Activated gamma-delta T cell treated with anti-CD3 and anti-CD28 coated beads, Interleukin-2, amount 50 U/mL, for 16 hours (primary cell): ENCODE results near the gene GPX4.
A peak's percentile ranks its signal among the peaks of the same experiment; 100 is the strongest.

Experiments used
- DNase-seq: peaks from one replicate; pipeline ENCODE4 v3.0.0-alpha.2; 2020; ENCODE audit warnings: low read depth

Gene GPX4

DNA sequence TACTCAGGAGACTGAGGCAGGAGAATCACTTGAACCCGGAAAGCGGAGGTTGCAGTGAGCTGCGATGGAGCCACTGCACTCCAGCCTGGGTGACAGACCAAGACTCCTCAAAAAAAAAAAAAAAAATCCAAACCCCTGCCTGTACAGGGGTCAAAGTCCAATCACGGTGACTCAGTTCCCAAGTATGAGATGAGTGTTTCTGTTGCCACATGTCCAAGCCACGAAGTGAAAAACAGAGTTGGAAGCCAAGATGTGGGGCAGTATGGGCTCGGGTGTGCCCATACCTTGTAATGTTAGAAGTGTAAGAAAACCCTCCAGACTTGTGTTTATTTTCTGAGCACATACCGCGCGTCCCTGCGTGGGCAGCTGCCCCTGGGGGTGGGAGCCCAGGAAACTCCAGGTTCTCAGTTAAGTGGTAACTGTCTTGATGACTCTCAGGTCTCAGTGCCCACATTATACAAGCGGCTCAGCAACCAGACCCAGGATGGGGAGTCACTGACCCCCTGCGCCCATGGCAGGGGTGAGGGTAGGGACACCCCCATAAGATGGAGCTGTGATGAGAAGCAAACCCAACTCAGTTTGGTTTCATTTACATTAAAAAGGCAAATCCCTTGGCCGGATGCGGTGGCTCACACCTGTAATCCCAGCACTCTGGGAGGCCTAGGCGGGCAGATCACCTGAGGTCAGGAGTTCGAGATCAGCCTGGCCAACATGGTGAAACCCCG, 1.2 kb upstream of the GPX4 start:
- peak; percentile 52 for DNase-seq

DNA sequence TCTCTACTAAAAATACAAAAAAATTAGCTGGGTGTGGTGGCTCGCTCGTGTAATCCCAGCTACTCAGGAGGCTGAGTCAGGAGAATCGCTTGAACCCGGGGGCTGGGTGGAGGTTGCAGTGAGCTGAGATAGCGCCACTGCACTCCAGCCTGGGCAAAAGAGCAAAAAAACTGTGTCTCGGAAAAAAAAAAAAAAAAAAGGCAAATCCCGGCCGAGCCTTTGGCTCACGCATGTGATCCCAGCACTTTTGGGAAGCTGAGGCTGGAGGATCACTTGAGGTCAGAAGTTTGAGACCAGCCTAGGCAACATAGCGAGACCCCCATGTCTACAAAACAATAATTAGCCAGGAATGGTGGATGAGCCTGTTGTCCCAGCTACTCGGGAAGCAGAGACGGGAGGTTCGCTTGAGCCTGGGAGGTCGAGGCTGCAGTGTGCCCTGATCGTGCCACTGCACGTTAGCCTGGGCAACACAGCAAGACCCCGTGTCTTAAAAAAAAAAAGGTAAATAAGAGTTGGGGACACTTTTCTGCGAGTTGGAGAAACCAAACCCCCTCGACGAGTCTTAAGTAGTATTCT, 574 bp upstream of the GPX4 start:
- DNase-seq: no peak

DNA sequence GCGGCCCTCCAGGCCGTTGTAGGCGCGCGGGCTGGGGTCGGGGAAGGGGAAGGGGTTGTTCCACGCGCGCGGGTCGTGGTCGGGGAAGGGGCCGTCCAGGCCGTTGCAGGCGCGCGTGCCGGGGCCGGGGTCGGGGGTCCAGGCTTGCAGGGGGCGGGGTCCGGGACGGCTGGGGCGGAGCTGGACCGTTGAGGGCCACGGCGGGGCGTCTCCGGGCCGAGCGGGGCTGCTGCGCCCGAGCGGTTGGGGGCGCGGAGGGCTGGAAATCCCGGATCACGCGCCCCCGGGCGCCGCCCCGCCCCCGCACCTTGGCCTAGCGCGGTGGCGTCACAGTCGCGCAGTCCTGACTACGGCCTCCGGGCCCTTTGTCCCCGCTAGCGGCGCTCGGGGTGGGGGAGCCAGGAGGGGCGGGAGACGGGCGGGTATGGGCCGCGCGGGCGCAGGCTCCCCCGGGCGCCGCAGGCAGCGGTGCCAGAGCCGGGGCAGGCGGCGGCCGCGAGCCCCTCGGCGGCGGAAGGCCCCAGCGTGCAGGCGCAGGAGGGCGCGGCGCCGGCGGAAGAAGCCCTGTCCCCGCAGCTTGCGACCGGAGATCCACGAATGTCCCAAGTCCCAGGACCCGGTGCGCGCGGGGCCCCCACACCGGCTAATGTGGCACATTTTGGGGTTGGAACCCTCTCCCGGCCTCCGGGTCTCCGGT, 665 bp downstream of the GPX4 start:
- peak; percentile 71 for DNase-seq

DNA sequence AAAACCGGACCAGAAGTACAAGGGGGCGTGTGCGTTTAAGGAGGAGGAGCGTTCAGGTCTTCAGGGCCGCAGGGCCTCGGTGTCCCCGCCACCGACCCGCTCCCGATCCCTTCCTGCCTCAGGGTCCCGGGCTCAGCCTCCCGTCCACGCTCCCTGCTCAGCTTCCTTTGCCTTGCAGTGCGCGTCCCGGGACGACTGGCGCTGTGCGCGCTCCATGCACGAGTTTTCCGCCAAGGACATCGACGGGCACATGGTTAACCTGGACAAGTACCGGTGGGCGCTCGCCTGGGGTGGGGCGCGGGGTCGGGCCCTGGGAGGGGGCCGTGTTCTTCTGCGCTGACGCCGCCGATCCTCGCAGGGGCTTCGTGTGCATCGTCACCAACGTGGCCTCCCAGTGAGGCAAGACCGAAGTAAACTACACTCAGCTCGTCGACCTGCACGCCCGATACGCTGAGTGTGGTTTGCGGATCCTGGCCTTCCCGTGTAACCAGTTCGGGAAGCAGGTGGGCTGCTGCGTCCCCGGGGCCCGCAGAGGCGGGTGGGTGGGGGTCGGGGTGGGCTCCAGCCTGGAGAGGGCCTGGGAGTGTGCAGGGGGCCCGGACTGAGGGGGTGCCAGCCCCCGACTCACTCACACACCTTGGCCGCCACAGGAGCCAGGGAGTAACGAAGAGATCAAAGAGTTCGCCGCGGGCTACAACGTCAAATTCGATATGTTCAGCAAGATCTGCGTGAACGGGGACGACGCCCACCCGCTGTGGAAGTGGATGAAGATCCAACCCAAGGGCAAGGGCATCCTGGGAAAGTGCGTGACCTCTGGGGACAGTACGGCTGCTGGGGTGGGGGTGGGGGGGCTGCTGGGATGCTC, 1.4 kb downstream of the GPX4 start:
- DNase-seq: no peak

DNA sequence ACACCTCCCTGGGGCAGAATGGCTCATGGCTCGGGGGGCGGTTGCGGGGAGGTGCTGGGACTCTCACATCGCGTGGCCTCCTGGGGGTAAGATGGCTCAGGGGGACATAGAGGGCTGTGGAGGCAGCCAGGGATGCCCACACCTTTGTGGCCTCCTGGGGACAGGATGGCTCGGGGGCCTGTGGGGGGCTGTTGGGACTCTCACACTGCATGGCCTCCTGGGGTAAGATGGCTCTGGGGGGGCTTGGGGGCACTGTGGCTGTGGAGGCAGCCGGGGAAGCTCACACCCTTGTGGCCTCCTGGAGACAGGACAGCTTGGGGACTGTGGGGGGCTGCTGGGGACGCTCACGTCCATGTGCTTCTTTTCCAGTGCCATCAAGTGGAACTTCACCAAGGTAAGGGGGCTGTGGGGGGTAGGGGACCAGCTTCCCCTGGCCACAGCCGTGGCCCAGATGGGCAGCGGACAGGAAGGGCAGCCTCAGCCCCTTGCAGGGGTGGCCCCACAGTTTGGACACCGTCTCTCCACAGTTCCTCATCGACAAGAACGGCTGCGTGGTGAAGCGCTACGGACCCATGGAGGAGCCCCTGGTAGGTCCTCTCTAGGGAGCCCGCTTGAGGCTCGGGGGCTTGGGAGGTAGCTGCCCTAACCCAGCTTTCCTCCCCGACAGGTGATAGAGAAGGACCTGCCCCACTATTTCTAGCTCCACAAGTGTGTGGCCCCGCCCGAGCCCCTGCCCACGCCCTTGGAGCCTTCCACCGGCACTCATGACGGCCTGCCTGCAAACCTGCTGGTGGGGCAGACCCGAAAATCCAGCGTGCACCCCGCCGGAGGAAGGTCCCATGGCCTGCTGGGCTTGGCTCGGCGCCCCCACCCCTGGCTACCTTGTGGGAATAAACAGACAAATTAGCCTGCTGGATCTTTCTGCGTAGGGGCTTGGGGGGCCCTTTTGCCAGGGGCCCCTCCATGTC, 2.4 kb downstream of the GPX4 start:
- no peak for DNase-seq

DNA sequence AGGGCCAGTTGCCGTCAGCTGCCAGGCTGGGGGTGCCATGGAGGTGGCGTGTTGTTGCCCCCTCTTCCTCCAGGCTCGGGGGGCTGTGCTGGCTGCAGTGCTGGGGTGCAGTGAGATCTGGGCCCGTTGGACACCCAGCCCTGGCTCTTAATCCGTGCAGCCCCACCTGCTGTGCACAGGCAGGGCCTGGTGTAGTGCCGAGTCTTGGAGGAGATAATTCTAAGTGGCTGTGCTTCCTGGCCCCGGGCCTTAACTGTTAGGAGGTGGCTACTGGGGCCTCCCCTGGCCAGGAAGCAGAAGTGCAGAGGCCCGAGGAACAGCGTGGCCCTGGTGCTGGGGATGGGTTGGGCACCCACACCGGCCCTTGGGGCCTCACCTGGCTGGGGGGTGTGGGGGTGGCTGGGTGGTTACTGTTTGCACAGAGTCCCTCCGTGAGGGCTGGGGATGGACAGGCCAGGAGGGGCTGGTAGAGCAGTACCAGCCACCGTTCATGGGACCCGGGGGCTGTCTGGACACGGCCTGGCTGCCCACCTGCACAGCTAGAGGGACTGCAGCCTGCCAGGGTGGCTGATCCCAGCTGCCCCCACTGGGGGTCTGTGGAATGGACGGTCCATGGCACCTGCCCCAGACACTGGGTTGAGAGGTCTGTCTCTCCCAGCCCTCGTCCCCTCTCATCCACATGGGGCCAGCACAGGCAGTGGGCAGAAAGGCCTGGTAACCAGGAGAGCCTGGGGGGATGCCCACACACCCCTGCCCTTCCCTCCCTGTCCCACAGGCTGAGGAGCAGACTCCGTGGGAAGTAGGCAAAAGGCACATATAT, 3.3 kb downstream of the GPX4 start:
- no peak for DNase-seq

DNA sequence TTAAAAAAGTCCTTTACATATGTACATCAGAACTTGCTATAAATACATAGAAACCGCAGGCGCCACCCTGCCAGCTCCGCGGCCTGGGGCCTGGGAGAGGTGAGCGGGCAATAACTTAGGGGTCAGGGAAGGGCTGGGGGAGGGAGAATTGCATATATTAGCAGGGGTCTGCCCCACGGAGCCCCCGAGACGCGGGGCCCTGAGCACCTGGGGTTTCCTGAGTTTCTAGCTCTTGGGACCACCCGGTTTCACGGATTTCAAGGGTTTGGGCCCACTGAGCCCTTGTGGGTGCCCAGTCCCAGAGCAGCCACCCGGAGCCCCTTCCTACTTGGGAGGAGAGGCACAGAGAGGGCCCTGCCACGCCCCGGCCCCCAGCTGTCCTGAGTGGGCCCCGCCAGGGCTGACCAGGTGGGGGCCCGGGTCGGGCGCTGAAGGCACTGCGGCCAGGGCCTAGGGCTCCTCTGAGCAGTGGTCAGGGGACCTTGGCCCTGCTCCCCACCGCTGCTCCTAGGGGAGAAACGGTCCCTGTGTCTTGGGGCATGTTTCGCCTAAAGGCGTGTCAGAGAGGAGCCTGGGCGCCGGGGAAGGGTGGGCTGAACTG, 4.0 kb downstream of the GPX4 start:
- no peak for DNase-seq

DNA sequence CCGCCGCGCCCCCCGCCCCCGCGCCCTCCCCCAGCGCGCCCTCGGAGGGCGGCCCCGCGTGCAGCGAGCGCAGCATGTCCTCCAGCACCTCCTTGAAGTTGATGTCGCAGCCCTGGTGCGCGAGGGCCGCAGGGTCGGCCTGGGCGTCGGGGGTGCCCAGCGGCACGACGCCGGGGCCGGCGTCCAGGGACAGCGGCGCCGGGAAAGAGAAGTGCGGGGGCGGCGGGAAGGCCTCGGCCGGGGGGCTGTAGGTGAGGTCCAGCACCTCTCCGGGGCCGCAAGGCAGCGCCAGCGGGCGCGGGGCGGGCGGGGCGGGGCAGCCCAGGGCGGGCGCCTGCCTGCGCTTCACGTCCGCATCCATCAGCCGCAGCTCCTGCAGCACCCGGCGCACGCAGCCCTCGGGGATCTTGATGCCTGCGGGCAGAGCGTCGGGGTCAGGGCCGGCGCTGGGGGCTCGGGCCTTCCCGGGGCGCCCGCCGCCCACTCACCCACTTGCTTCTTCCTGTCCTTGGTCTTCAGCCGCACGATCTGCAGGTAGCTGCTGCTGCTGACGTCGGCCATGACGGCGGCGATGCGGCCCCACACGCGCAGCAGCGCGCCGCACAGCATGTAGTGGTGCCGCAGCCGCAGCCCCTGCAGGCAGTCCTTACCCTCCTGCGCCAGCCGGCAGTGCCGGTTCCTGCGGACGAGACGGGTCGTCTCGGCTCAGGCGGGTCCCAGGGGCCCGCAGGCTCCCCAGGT, 4.7 kb downstream of the GPX4 start:
- DNase-seq: no peak

DNA sequence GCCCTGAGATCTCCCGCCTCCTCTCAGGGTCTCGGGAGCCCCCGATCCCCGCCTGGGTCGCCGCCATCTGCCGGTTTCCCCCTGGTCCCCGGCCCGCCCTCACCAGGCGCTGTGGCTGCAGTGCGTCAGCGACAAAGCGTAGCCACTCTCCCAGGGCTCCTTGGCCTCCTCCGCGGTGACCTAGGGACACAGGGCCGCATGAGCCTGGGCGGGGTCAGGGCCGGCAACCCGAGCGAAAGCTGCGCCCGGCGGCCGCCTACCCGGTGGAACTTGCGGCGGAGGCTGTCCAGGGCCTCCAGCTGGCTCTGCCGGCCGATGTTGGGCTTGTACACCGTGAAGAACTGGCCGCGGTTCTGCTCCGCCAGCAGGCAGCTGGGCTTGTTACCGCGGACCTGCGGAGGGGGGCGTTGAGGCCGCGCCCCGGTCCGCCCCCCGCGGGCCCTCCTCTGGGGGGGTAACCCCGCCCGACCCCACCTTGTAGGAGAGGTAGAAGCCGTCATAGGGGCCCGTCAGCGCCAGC, 5.3 kb downstream of the GPX4 start:
- no peak for DNase-seq

DNA sequence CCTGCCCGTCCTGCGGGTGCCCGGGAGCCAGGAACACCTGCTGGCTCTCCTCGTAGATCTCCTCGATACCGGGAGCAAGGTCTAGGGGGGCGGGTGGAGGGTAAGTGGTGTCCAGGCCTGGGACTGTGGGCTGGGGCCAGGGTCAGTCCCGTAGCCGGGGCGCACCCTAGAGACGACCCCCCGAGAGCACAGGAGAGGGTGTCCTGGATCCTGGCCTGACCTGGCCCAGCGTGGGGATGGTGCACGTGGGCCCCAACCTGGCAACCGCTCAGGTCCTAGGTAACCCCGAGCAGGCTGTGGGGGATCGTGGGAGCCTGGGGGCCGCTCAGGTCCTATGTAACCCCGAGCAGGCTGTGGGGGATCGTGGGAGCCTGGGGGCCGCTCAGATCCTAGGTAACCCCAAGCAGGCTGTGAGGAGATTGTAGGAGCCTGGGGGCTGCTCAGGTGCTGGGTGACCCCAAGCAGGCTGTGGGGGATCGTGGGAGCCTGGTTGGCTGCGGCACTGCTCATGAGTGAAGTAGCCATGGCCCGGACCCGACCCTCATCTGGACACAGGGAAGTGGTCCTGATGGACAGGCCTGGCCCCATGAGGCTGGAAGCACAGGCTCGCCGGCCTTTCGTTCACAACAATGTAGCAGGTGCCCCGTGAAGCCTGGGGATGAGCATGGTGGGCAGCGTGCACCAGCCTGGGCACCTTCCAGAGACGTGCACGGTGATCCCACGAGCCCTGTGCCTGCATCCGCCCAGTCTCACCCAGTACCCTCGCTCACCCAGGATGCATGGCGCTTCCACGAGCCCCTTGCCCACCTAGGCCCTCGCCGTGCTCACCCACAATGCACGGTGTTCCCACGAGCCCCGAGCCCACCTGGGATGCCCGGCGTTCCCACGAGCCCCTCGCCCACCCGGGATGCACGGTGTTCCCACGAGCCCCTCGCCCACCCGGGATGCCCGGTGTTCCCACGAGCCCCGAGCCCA, 6.2 kb downstream of the GPX4 start:
- DNase-seq: no peak

DNA sequence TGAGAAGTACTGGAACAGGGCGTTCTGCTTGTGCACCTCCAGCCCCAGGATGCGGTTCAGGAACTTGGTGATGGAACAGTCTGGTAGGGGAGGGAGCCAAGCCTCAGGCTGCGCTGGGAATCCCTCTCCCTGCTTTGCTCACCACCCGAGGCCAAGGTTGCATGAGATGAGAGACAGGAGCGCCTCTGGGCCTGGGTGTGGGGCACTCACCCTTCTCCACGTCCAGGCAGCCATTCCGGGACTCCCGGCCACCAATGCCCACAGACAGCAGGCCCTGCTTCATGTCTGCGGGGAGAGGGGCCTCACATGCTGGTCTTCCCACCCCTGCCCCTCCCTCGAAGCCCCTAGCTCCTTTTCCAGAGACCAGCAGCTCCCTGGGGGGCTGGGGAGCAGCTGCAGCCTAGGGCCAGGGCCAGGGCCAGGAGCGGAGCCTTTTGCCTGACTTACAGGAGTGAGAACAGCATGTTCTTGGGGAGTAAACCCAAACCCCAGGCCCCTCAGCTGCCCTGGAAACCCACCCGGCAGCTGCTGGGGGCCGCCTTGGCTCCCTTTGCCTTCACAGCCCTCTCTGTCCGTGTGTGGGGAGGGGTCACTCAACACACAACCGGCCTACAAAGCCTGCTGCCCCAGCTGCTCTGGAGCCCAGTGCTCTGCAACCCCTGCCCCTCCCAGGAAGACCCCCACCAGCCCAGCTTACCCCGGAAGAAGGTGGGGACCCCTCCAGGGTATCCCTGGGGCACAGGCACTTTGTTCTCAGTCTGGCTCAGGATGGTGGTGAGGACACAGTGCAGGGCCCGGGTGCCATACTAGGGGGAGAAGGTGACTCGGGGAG, 7.2 kb downstream of the GPX4 start:
- DNase-seq: no peak

DNA sequence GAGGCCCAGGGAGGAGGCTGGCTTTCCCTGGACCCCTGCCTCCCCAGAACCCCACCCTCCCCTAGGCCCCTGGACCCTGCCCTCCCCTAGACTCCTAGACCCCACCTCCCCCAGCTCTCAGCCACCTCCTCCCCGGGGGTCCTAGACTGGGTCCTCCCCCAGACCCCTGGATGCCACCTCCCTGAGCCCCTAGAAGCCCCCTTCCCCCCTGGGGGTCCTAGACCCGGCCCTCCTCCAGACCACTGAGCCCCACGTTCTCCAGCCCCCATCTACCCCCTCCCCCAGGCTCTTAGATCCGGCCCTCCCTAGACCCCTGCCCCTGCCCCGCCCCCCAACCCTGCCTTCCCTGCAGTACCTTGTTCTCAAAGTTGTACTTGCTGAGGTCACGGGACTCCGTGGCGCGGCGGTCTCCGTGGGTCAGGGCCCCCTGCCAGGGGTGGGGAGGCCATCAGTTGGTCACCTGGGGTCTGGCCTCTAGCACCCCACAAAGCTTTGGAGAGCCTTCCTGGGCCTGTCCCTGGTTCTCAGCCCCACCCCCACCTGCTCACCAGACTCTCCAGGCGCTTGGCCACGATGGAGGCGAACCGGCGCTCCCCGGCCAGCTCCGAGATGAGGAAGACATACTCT, 8.0 kb downstream of the GPX4 start:
- no peak for DNase-seq

DNA sequence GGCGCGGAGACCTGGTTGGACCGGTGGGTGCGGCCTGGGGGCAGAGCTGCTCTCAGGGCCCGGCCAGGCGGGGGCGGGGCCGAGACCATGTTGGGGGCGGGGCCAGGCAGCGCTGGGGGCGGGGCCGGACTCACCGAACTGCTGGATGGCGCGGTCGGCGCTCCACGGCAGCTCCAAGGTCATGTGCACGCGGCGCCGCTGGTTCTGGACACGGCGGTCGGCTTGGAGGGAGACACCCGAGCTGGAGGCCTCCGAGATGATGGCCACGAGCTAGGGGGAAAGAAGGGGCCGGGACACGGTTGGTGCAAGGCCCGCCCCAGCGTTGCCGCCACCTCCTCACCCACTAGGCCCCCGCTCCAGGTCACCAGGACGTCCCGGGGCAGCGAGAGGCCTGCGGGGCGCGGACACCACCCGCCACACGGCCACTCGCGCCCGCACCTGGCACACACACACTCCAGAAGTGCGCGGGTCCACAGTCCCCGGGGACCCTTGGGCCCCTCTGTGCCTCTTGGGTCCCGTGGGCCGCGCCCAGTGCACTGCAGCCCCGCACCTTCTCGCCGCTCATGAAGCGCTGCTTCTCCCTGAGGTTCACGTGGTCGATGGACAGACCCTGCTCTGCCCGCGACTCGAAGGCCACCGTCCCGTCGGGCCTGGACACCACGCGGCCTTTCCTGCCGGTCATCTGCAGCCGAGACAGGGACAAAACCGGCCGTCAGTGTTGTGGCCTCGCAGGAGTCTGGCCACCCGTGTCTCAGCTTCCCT, 8.7 kb downstream of the GPX4 start:
- DNase-seq: no peak

DNA sequence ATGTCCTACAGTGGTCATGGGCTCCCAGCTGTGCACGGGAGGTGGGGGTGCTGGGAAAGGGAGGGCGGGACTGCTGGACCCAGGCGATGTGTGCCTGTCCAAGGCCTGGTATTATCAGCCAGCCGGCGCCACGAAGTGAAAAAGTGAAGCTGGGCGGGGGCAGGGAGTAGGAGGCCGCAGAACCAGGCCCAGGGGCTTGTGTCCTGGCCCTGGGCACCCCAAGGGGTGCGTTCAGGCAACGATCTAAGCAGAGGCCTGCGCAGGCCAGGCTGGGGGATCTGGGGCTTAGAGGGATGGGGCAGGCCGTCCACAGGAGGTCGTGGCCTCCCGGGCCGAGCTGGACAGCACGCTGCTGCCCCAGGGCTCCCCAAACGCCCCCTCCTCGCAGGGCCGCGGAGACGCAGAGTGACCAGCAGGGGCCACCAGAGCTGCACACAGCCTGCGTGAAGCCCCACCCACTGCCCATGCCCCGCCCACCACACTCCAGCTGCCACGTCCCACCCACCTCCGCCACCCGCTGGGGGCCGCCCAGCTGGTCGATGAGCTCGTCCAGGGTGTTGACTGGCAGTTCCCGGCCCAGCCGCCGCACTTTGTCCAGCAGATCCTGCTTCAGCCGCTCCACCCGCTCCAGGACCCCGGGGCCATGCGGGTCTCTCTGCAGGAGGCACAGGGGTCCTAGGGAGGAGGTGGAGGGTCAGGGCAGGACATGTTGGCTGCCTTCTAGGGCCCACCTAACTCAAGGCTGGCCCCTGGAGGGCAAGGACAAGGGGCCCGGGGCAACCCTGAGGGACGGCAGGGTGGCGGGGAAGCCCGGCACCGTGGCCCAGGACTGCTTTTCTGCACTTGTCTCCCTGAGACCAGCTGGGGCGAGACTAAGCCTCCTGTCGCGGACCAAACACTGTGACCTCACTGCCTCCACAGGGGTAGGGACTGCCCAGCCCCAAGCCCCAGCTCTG, 9.5 kb downstream of the GPX4 start:
- peak; percentile 78 for DNase-seq
